B cell (primary cell): ENCODE measurements around the gene FAM107B.

Source experiments
- CTCF ChIP-seq: fragments of 200-600 bp; IDR thresholded peaks from one replicate; pipeline ENCODE4 v1.8.0; 2022; ENCODE audit warnings: antibody characterized with exemption, mild to moderate bottlenecking
- EZH2 ChIP-seq: IDR thresholded peaks from 2 replicates; pipeline ENCODE4 v1.6.1; 2012; ENCODE audit warnings: borderline replicate concordance, low read depth, mild to moderate bottlenecking, moderate library complexity, low read length; ENCODE audit not compliant: insufficient read depth, poor library complexity, severe bottlenecking

- TF ChIP-seq CTCF (no peak), EZH2 (no peak)
These were observed 129.3 kb downstream of the FAM107B start for GRCh38 chr10:14645239-14645960.
